CD4-positive, alpha-beta memory T cell (primary cell): ENCODE results near the gene PRSS53. TPM values are rescaled to one million over a fixed set of nuclear protein-coding genes. Genes with fewer than 3 reads are reported as not detected.

ENCODE experiments used
- CTCF ChIA-PET: fragments of 350-600 bp; sonication (Branson Sonifier 250); formaldehyde crosslinking; loops from one replicate; lab custom pipeline; 2021; ENCODE audit warnings: inconsistent platforms; ENCODE audit not compliant: partially characterized antibody; lab: Charles Lee
- POLR2A ChIA-PET: fragments of 350-600 bp; sonication (Branson Sonifier 250); formaldehyde crosslinking; loops from one replicate; lab custom pipeline; 2021; ENCODE audit not compliant: partially characterized antibody; lab: Charles Lee
- DNase-seq, 5 donors: peaks; one replicate each; pipeline versions ENCODE4 v3.0.0 to v3.0.0-alpha.2; 2020 to 2022; ENCODE audit warnings: mixed read lengths in 1 of 5
- H3K27ac ChIP-seq: one replicate; pipeline ENCODE4 v1.7.0; 2013; ENCODE audit warnings: low read depth, low read length
- H3K27me3 ChIP-seq: 2 replicates; pipeline ENCODE4 v1.7.0; 2013; ENCODE audit warnings: mild to moderate bottlenecking, low read length, moderate library complexity; ENCODE audit not compliant: insufficient read depth
- H3K36me3 ChIP-seq: 2 replicates; pipeline ENCODE4 v1.7.0; 2013; ENCODE audit warnings: mild to moderate bottlenecking, low read length, moderate library complexity; ENCODE audit not compliant: insufficient read depth
- H3K4me1 ChIP-seq: 2 replicates; pipeline ENCODE4 v1.7.0; 2013; ENCODE audit warnings: mild to moderate bottlenecking, low read length, moderate library complexity; ENCODE audit not compliant: insufficient read depth
- H3K4me3 ChIP-seq, 2 donors: one replicate each; pipeline ENCODE4 v1.7.0; 2013; ENCODE audit warnings: low read length in 2 of 2, mild to moderate bottlenecking in 1 of 2
- H3K9me3 ChIP-seq, 2 donors: one replicate each; pipeline ENCODE4 v1.7.0; 2013; ENCODE audit warnings: low read length in 2 of 2, control low read depth in 1 of 2; ENCODE audit not compliant: control insufficient read depth in 1 of 2
- H3K27ac Mint-ChIP-seq, 7 donors: one replicate each; pipeline ENCODE4 v1.8.0; 2020 to 2021; ENCODE audit warnings: mixed read lengths in 7 of 7, mild to moderate bottlenecking in 6 of 7, inconsistent platforms in 3 of 7, moderate library complexity in 3 of 7
- H3K27me3 Mint-ChIP-seq, 2 donors: one replicate each; pipeline ENCODE4 v1.8.0; 2020 to 2021; ENCODE audit warnings: mixed read lengths in 2 of 2
- H3K36me3 Mint-ChIP-seq, 2 donors: one replicate each; pipeline ENCODE4 v1.8.0; 2020 to 2021; ENCODE audit warnings: mixed read lengths in 2 of 2, inconsistent platforms in 1 of 2, mild to moderate bottlenecking in 1 of 2
- H3K4me1 Mint-ChIP-seq, 4 donors: one replicate each; pipeline ENCODE4 v1.8.0; 2020 to 2021; ENCODE audit warnings: mixed read lengths in 4 of 4, mild to moderate bottlenecking in 1 of 4
- H3K4me3 Mint-ChIP-seq, 8 donors: one replicate each; pipeline ENCODE4 v1.8.0; 2020 to 2021; ENCODE audit warnings: mixed read lengths in 8 of 8, mild to moderate bottlenecking in 7 of 8, moderate library complexity in 6 of 8, inconsistent platforms in 3 of 8
- H3K9me3 Mint-ChIP-seq, 8 donors: one replicate each; pipeline ENCODE4 v1.8.0; 2020 to 2021; ENCODE audit warnings: mixed read lengths in 8 of 8, mild to moderate bottlenecking in 5 of 8, inconsistent platforms in 3 of 8, moderate library complexity in 1 of 8
- intact Hi-C: fragments of 100-400 bp; cut with micrococcal nuclease; formaldehyde crosslinking; loops from one replicate; pipeline ENCODE4 v1.15.1; 2023
- polyA plus RNA-seq, 2 donors: library from polyadenylated mRNA; unstranded; fragments of 300-500 nt; fragmentation: Illumina TruSeq; gene quantifications; one replicate each; pipeline ENCODE4 v1.2.3, GENCODE V29; 2021
- total RNA-seq, 2 experiments: library from RNA; stranded (reverse); gene quantifications; one replicate each; pipeline ENCODE4 v1.2.3, GENCODE V29; 2021

Gene PRSS53
- total and polyA plus RNA-seq, 4 experiments from 2014 or later: 0.43 to 13.5 (median 7.0) TPM

DNA sequence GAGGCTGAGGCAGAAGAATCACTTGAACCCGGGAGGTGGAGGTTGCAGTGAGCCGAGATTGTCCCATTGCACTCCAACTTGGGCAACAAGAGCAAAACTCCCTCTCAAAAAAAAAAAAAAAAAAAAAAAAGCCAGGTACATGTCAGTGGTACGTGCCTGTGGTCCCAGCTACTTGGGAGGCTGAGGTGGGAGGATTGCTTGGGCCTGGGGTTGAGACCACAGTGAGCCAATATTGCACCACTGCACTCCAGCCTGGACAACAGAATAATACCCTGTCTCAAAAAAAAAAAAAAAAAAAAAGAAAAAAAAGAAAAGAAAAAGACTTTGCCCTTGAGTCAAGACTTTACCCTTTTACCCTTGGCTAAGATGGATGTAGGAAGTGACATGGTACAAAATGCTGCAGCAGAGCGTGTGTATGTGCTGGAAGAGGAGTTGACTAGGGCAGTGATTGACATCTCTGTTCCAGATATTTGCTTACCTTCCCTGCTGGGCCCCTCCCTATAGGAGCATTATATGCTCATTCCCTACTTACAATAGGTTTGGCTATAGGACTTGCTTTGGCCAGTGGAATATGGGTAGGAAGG is 44.8 kb downstream of the PRSS53 start:
- no peak for DNase-seq
- Mint-ChIP-seq H3K36me3 (peaks cover 12 to 13% of the 10 kb centered on the region in 2 donors), H3K27ac (no peak overlapping the region), H3K4me3 (no peak overlapping the region), H3K4me1 (peaks cover 0 to 2% (median under 1%) of the 10 kb centered on the region in 4 donors), H3K27me3 (no peaks in the 10 kb centered on the region), H3K9me3 (peaks cover 0 to 3% (median 0%) of the 10 kb centered on the region in 8 donors)
- H3K36me3 ChIP-seq: peaks cover 16% of the 10 kb centered on the region
- no peaks in the 10 kb centered on the region for H3K27me3 ChIP-seq
- POLR2A ChIA-PET: no interaction called here
- H3K9me3 ChIP-seq: no peaks in the 10 kb centered on the region
- H3K4me3 ChIP-seq: no peak overlapping the region
- intact Hi-C loops: no loop called here
- CTCF ChIA-PET: no interaction called here
- no peaks in the 10 kb centered on the region for H3K4me1 ChIP-seq
- H3K27ac ChIP-seq: no peak overlapping the region

GRCh38 chr16:31043352-31043751 is 45.4 kb downstream of the PRSS53 start:
- H3K27ac ChIP-seq: no peak overlapping the region
- H3K9me3 ChIP-seq: no peaks in the 10 kb centered on the region
- Mint-ChIP-seq H3K9me3 (peaks cover 0 to 3% (median 0%) of the 10 kb centered on the region in 8 donors), H3K27ac (no peak overlapping the region), H3K27me3 (no peaks in the 10 kb centered on the region), H3K4me1 (peaks cover 0 to 2% (median under 1%) of the 10 kb centered on the region in 4 donors), H3K36me3 (peaks cover 19 to 20% of the 10 kb centered on the region in 2 donors), H3K4me3 (no peak overlapping the region)
- H3K4me3 ChIP-seq: no peak overlapping the region
- intact Hi-C loops: no loop called here
- H3K4me1 ChIP-seq: no peaks in the 10 kb centered on the region
- ChIA-PET POLR2A (no interaction called here), CTCF (no interaction called here)
- H3K27me3 ChIP-seq: no peaks in the 10 kb centered on the region
- no peak for DNase-seq
- H3K36me3 ChIP-seq: peaks cover 21% of the 10 kb centered on the region

DNA sequence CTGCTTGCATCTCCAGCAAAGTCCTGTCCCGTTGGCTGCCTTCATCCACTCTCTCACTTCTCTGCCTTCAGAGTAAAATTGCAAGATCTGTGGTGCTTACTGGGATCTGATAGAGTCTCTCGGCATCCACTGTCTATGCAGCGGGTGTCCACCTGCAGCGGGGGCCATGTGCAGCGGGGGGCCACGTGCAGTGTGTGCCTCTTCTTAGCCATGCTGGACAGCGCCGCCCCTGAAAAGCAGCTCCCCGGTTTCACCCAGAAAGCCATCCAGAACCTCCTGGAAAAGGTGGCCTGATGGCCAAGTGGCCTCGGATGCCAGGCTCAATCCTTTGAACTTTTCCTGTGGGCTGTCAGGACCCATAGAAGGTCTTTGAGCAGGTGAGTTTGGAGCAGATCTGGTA is 45.9 kb downstream of the PRSS53 start:
- H3K4me1 ChIP-seq: no peaks in the 10 kb centered on the region
- no peak for DNase-seq
- no peak overlapping the region for H3K4me3 ChIP-seq
- H3K9me3 ChIP-seq: no peaks in the 10 kb centered on the region
- H3K27me3 ChIP-seq: no peaks in the 10 kb centered on the region
- H3K27ac ChIP-seq: no peak overlapping the region
- Mint-ChIP-seq H3K27me3 (no peaks in the 10 kb centered on the region), H3K9me3 (peaks cover 0 to 3% (median 0%) of the 10 kb centered on the region in 8 donors), H3K36me3 (peaks cover 19 to 20% of the 10 kb centered on the region in 2 donors), H3K4me3 (peak overlapping the region in 1 of 8 donors; percentile 20), H3K27ac (peak overlapping the region in 1 of 7 donors; percentile 51), H3K4me1 (peaks cover 0 to 2% (median under 1%) of the 10 kb centered on the region in 4 donors)
- peaks cover 26% of the 10 kb centered on the region for H3K36me3 ChIP-seq
- intact Hi-C loops: no loop called here
- CTCF ChIA-PET: no interaction called here
- POLR2A ChIA-PET: interaction anchor here (1.2 kb wide), 1 partner anchor 9 kb away, joined by 4 read pairs; the partner anchor contains the start of gene STX4

- intact Hi-C loops: no loop called here
- H3K27ac ChIP-seq: no peak overlapping the region
- peaks cover 28 to 37% of the 10 kb centered on the region in 2 donors for H3K36me3 Mint-ChIP-seq
- H3K9me3 ChIP-seq: no peaks in the 10 kb centered on the region
- H3K36me3 ChIP-seq: peaks cover 37% of the 10 kb centered on the region
- POLR2A ChIA-PET: no interaction called here
- H3K4me3 Mint-ChIP-seq: no peak overlapping the region
- H3K27me3 ChIP-seq: no peaks in the 10 kb centered on the region
- H3K27me3 Mint-ChIP-seq: no peaks in the 10 kb centered on the region
- H3K4me3 ChIP-seq: no peak overlapping the region
- H3K4me1 ChIP-seq: peaks cover 12% of the 10 kb centered on the region
- H3K9me3 Mint-ChIP-seq: peaks cover 0 to 3% (median 0%) of the 10 kb centered on the region in 8 donors
- peaks cover 2 to 19% (median 10%) of the 10 kb centered on the region in 4 donors for H3K4me1 Mint-ChIP-seq
- CTCF ChIA-PET: no interaction called here
- peak overlapping the region in 1 of 7 donors; percentile 65 for H3K27ac Mint-ChIP-seq
- DNase-seq: no peak
Measured at GRCh38 chr16:31038993-31039392, 49.8 kb downstream of the PRSS53 start.

GRCh38 chr16:31036691-31037090 is 52.1 kb downstream of the PRSS53 start:
- Histone ChIP-seq H3K9me3 (no peaks in the 10 kb centered on the region), H3K27ac (no peak overlapping the region), H3K4me1 (peaks cover 24% of the 10 kb centered on the region), H3K36me3 (peaks cover 31% of the 10 kb centered on the region), H3K27me3 (no peaks in the 10 kb centered on the region), H3K4me3 (no peak overlapping the region)
- DNase-seq: no peak
- intact Hi-C loops: no loop called here
- no peaks in the 10 kb centered on the region for H3K27me3 Mint-ChIP-seq
- peak overlapping the region in 3 of 7 donors; percentile 7 to 69 (median 67) for H3K27ac Mint-ChIP-seq
- peaks cover 0 to 6% (median 0%) of the 10 kb centered on the region in 8 donors for H3K9me3 Mint-ChIP-seq
- CTCF ChIA-PET: no interaction called here
- peaks cover 6 to 35% (median 21%) of the 10 kb centered on the region in 4 donors for H3K4me1 Mint-ChIP-seq
- peaks cover 22 to 47% of the 10 kb centered on the region in 2 donors for H3K36me3 Mint-ChIP-seq
- H3K4me3 Mint-ChIP-seq: peak overlapping the region in 1 of 8 donors; percentile 15
- POLR2A ChIA-PET: interaction anchor here (0.6 to 6.9 kb wide), 2 partner anchors 30 to 36 kb away, joined by 3 to 74 read pairs; partner anchors contain the start of genes ZNF646 and ZNF668

- Histone ChIP-seq H3K36me3 (peaks cover 20% of the 10 kb centered on the region), H3K4me3 (peak overlapping the region; percentile 83 to 97), H3K9me3 (no peaks in the 10 kb centered on the region), H3K27me3 (no peaks in the 10 kb centered on the region), H3K4me1 (peaks cover 24% of the 10 kb centered on the region), H3K27ac (peak overlapping the region; percentile 86)
- Mint-ChIP-seq H3K27ac (peak overlapping the region; percentile 93 to 98 (median 98)), H3K4me1 (peaks cover 6 to 38% (median 22%) of the 10 kb centered on the region in 4 donors), H3K4me3 (peak overlapping the region; percentile 91 to 98 (median 95)), H3K36me3 (peaks cover 15 to 35% of the 10 kb centered on the region in 2 donors), H3K9me3 (peaks cover 0 to 6% (median 0%) of the 10 kb centered on the region in 8 donors), H3K27me3 (no peaks in the 10 kb centered on the region)
- peak; percentile 82 to 87 (median 85) for DNase-seq
- ChIA-PET CTCF (no interaction called here), POLR2A (interaction anchor here (0.9 to 6.9 kb wide), 11 partner anchors 8 to 426 kb away, joined by 3 to 74 read pairs (median 4); partner anchors contain the start of genes ARMC5, FUS, KAT8 and SETD1A)
- intact Hi-C loops: loop anchor here (1.0 to 5.0 kb wide), 11 partner anchors 37 to 833 kb away; partner anchors contain the start of genes ARMC5, FBXL19, KAT8 and SETD1A
Measured at GRCh38 chr16:31033709-31034492, 54.8 kb downstream of the PRSS53 start.
